ENCODE measurements around the gene D2HGDH.
A peak's percentile ranks its signal among the peaks of the same experiment; 100 is the strongest.
"Not testable (repeated sequence)": the region's sequence is repeated elsewhere in the genome, so short reads cannot be mapped to it uniquely, and the experiment has no call there.

Gene D2HGDH

DNA sequence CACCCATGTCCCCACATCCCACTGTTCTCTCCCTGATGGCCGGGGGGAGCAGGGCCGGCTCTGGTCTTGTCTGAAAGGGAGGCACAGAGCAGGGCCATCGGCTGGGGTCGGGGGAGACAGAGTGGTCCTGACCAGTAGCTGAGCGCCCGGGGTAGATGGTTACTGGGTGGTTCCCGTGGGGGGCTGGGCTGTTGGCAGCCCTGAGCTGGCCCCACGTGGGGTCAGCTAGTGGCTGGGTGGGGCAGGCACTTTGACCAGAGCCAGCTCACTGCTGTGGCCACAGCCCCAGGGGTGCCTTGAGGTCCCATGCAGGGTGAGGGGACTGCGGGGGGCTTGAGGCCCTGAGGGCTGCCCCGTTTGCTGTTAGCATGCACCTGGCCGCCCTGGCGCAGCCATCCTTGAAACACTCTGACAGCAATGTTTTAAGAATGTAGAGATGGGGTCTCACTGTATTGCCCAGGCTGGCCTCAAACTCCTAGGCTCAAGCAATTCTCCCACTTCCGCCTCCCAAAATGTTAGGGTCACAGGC is 62.2 kb downstream of the D2HGDH start:
- DNase-seq, result no peak

GRCh38 chr2:241797441-241798080 is 63.1 kb downstream of the D2HGDH start:
- no peak for DNase-seq

- DNase-seq, result no peak
These were observed 63.7 kb downstream of the D2HGDH start for GRCh38 chr2:241798081-241798630.

DNA sequence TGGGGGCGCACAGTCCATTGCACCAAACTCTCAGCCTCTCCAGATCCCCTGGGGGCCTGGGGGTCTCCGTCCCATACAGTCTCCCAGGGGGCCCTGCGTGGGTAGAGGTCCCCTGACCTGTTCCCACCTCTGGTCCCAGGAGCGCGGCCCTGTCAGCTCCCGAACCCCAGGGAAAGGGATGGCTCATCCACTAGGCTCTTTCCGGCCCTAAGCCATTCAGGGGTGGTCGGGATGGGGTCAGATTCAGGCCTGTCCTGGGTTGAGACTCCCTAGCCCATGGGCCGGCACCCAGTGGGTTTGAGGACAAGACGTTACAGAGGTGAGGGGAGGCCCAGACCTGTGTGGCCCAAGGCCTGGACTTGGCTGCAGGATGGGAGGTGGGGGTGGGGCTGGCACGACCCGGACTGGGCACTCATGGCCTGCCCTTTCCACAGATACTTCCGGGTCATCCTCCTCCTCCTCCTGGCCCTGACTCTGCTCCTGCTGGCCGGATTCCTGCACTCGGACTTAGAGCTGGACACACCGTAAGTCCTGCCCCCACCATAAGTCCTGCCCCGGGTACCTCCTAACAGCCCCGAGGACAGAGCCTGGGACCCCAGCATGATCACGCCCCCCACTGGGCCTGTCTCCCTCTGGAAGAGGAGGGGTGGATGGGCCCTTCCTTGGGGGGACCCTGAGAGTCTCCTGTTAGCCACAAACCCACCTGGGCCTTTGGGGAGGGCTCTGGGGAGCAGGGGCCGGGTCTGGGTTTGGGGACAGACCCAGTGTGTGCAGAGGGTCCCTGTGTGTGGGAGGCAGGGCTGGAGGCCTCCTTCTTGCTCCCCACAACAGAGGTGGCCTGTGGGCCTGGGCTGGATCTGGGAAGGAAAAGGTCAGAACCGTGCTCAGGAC is 64.4 kb downstream of the D2HGDH start:
- no peak for DNase-seq

DNA sequence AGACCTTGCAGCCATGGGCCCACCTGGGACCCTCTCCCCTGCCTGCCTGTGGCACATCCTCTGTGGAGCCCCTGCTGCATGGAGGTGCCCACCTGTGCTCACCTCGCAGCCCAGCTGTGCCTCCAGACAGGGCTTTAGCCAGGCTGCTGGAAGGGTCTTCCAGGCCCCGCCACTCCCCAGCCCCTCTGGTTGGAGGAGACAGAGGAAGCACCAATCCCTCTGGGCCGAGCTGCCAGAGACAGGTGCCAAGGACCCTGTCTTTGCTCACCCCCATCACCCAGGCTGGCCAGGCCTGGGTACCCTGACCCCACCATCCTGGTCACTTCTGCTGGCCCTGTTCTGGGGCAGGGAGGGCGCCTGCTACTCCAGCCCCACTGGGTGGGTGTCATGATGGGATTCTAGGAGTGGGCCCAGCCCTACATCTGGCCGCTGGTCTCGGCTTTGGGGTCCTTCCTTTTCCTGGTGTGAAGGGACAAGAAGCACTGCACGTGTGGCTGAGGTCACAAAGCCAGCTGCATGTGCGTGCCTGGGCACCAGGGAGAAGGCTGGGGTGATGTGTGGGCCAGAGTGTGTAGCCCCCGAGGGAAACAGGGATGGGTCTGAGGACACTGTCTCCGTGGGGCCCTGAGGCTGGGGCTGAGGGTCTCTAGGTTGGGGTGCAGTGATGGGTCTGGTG is 65.2 kb downstream of the D2HGDH start:
- no peak for DNase-seq

DNA sequence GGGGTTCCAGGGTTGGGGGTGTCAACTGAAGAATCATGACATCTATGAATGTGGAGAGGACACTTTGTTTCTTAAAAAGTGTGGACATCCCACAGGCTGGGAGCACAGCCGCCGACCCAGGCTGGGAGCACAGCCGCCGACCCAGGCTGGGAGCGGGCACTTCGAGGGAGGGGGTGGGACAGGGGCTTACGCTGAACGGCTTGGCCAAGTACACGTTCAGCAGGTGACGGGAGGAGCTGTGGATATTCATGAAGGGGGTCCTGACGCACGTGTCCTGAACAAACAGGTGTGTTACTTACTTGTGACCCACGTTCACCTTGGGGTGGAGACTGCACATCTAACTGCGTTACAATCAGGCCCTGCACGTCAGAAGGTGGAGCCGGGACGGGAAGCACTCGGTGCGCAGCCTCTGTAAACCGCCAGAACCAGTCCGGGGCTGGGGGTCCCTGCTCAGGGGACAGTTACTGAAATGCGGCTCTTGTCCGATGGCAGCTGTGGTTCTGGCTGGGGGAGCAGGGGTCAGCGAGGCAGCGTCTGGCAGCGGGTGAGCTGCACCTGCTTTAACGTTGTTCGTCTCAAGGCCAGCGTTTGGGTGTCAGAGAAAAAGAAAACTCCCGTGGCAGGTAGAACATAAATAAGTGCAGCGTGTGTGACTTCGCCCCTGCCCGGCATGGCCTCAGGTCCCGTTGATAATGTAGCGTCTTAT is 65.9 kb downstream of the D2HGDH start:
- not testable (repeated sequence) for DNase-seq

DNA sequence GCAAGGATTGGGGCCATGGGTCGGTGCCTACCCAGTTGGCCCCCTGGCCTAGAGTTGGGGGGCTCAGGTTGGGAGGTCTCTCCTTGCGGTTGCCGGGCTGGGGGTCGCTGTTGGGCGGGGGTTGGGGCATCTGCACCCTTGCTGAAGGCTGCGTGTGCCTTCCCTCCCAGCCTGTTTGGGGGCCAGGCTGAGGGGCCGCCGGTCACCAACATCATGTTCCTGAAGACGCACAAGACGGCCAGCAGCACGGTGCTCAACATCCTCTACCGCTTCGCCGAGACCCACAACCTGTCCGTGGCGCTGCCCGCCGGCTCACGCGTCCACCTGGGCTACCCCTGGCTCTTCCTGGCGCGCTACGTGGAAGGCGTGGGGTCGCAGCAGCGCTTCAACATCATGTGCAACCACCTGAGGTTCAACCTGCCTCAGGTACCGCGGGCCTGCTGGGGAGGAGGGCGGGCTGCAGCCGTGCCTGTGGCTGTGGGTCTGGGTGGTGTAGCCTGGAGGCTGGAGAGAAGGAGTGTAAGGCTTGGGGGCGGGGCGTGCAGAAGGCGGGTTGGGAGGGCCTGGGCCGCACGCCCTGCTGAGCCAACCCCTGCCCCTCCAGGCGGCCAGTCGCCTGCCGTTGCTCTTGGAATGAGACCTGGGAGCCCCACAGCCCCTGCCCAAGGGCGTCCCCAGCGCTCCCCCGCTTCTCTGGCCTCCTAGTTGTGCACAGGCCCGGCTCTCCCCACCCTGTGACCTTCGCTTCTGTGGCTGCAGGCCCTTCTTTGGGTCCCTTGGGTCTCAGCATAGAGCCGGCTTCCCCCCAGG is 67.4 kb downstream of the D2HGDH start:
- no peak for DNase-seq

DNA sequence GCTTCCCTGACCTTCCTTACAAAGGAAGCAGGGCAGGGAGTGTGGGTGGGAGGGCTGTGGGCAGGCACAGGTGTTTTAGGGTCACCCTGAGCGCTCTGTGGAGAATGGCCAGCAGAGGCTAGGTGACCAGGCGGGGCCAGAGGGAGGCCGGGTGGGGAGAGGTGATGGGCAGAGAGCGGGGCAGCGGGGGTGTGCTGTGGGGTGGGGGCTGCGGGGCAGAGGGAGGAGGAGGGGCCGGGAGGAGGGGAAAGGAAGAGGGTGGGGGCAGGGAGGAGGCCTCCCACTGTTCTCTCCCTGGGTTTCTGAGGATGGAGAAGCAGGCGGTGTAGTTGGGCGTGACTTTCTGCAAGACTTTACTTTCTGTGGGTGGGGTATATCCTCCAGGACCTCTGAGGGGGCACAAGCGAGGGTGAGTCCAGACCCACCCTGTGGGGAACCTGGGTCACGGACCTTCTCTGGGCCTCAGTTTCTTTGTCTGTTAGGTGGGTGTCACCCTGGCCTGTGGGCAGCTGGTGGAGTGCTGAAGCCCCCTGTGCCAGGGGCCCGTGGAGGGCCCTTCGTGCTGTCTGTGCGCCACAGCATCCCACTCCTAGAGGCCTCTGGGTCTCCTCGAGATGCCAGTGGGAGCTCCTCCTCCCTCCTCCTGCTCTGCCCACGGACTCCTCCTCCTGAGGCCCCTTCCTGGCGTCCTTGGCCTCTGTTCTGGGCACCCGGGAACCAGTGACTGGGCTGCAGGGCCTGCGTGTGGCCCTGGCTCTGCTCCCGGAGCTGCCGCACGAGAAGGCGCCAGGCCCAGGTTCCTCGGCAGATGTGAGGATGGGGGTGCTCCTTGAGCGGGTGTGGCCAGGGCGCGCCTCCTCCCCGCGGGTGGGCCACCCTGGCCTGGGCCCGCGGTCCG is 68.2 kb downstream of the D2HGDH start:
- DNase-seq, result no peak

- peak; percentile 63 for DNase-seq
These were observed 69.2 kb downstream of the D2HGDH start for GRCh38 chr2:241803387-241804325.

- peak; percentile 27 for DNase-seq
These were observed 70.1 kb downstream of the D2HGDH start for GRCh38 chr2:241804326-241805229.

DNA sequence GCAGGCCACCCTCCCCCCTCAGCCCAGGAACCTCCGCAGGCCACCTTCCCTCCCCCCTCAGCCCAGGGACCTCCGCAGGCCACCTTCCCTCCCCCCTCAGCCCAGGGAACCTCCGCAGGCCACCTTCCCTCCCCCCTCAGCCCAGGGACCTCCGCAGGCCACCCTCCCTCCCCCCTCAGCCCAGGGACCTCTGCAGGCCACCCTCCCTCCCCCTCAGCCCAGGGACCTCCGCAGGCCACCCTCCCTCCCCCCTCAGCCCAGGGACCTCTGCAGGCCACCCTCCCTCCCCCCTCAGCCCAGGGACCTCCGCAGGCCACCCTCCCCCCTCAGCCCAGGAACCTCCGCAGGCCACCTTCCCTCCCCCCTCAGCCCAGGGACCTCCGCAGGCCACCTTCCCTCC is 71.8 kb downstream of the D2HGDH start:
- DNase-seq, result not testable (repeated sequence)

DNA sequence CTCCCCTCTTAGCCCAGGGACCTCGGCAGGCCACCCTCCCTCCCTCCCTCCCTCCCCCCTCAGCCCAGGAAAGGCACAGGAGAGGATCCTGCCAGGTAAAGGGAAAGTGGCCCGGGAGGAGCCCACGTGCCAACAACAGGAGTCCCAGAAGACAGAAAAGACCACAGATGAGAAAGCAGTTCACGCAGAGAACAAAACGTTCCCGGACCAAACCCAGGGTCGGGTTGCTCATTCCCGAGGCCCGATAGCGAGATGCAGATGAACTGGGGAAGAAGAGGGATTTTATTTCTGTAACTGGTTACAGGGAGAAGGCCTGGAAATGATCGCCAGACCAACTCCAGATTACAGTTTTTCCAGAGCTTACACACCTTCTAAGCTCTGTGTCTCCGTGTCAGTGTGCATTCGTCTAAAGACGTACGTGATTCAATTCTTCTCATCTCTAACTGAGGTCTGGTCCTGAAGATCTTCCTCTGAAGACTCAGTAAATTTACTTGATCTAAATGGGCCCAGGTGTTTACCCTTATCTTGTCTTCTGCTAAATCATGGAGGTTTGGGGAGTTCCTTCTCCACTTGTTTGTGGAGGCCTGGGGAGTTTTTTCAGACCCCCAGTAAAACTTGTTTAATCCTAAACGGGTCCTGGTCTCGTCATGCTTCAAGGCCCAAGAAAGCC is 73.8 kb downstream of the D2HGDH start:
- DNase-seq, result no peak

GRCh38 chr2:241808721-241809382 is 74.4 kb downstream of the D2HGDH start, which contains the start of gene NEU4:
Gene NEU4, plus strand, starts transcription at chr2:241809193. Its CDS starts 5,292 bp downstream, at chr2:241814485.
- DNase-seq, result no peak

DNA sequence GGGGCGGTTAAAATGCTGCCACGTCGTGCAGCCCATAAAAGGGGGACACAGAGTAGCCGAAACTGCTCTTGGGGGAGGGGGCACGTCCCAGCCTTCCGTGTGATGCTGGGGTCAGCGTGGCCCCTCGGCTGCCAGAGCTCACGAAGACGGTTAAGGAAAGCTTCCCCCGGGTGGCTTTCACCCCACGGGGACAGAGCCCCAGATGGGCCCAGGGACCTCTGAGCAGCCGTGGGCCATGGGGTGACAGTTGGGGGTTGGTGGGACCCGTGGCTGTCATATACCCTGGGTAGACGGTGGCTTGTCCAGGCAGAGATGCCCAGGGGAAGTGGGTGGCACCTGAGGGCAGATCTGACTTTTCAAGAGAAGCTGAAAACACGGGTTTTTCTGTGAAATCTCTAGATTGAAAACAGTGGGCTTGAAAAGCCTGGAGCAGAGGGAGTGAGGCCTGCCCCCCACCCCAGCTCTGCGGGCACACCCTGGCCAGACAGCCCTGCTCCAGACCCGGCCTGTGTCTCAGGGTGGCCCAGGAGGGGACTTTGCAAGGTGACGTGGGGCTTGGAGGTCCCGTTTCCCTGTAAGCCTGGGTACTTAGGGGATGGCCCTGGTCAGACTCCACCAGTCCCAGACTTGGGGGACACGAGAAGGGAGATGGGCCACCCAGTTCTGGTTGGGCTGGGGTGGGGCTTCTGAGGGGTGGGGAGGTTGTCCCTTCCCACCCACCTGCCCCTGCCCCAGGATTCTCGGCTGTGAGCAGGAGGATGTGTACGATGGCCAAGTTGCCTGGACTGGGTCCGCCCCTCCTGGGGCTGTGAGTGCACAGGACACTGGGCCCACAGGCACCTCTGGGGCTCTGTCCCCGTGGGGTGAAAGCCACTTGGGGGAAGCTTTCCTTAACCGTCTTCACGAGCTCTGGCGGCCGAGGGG is 75.2 kb downstream of the D2HGDH start:
- no peak for DNase-seq

DNA sequence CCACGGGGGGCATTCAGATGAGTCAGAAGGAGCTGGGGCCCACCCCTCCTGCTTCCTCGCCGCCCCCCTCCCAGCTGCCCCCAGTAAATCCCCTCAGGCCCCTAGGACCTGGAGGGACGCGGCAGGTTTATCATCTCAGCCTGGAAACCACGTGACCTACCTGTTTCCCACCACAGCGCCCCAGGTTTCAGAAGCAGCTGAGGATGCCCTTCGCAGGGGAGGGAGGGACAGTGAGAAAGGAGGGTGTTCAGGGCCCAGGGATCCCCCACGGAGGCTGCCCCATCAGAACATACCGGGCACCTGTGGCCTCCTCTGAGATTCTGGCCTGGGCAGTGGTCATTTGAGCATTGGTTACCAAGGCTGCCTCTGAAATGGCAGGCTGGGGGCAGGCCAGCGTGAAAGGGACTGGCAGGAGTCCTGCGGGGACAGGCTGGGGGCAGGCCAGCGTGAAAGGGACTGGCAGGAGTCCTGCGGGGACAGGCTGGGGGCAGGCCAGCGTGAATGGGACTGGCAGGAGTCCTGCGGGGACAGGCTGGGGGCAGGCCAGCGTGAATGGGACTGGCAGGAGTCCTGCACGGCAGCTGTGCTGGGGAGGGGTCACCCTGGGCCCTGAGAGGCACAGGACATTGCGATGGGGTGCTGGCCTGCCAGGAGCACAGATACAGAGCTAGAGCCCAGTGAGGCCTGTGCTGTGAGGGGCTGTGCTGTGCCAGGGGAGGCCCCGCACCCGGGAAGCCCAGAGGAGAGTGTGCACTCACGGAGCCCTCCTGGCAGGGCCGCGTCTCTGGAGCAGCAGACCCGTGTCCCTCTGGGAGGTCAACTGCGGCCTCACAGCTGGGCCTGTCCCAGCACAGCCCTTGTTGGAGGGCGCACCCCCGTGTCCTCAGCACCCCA is 76.1 kb downstream of the D2HGDH start:
- DNase-seq, result no peak

All from activated CD4-positive, alpha-beta T cell treated with anti-CD3 and anti-CD28 coated beads for 48 hours (primary cell).